GM18519 (cell line): Measurements from ENCODE around the gene PHYKPL.
"Not testable (repeated sequence)": the region's sequence is repeated elsewhere in the genome, so short reads cannot be mapped to it uniquely, and the experiment has no call there.

Experiments
- ATAC-seq: cut with Tn5 transposase; IDR thresholded peaks from one replicate; pipeline ENCODE4 v1.9.1; 2021; ENCODE audit warnings: mild to moderate bottlenecking, moderate library complexity; ENCODE audit not compliant: unreplicated experiment, low FRiP score

PHYKPL gene

GRCh38 chr5:178240766-178241165 is 8.2 kb upstream of the PHYKPL start:
- ATAC-seq = no peak

GRCh38 chr5:178240341-178240741 is 7.7 kb upstream of the PHYKPL start:
- no peak for ATAC-seq

GRCh38 chr5:178239626-178240301 is 7.2 kb upstream of the PHYKPL start:
- ATAC-seq = not testable (repeated sequence)

- ATAC-seq = no peak
Observed at GRCh38 chr5:178238711-178239592, 6.3 kb upstream of the PHYKPL start.

GRCh38 chr5:178238313-178238635 is 5.7 kb upstream of the PHYKPL start:
- no peak for ATAC-seq

- ATAC-seq = no peak
Observed at GRCh38 chr5:178237431-178238312, 5.1 kb upstream of the PHYKPL start.

- ATAC-seq = no peak
Observed at GRCh38 chr5:178236679-178237078, 4.1 kb upstream of the PHYKPL start.

- no peak for ATAC-seq
Observed at GRCh38 chr5:178236126-178236525, 3.5 kb upstream of the PHYKPL start.

- no peak for ATAC-seq
Observed at GRCh38 chr5:178235588-178235974, 3.0 kb upstream of the PHYKPL start.

- no peak for ATAC-seq
Observed at GRCh38 chr5:178234750-178235587, 2.4 kb upstream of the PHYKPL start.

- no peak for ATAC-seq
Observed at GRCh38 chr5:178234121-178234749, 1.6 kb upstream of the PHYKPL start.

GRCh38 chr5:178232920-178233429 is 373 bp upstream of the PHYKPL start:
- peak; percentile 13 for ATAC-seq

- no peak for ATAC-seq
Observed at GRCh38 chr5:178231539-178232123, 971 bp downstream of the PHYKPL start.

GRCh38 chr5:178230879-178231538 is 1.6 kb downstream of the PHYKPL start:
- ATAC-seq = no peak

- ATAC-seq = no peak
Observed at GRCh38 chr5:178229861-178230260, 2.7 kb downstream of the PHYKPL start.

- not testable (repeated sequence) for ATAC-seq
Observed at GRCh38 chr5:178229111-178229510, 3.5 kb downstream of the PHYKPL start.

GRCh38 chr5:178228609-178229008 is 4.0 kb downstream of the PHYKPL start:
- ATAC-seq = no peak

GRCh38 chr5:178227929-178228328 is 4.7 kb downstream of the PHYKPL start:
- ATAC-seq = no peak
